CD14-positive monocyte (primary cell): ENCODE results near the gene PRRC2B. TPM values are rescaled to one million over a fixed set of nuclear protein-coding genes. Genes with fewer than 3 reads are reported as not detected.
A peak's percentile ranks its signal among the peaks of the same experiment; 100 is the strongest.

Experiments used
- DNase-seq, 3 donors: peaks; one replicate each; pipeline ENCODE4 v3.0.0-alpha.2; 2011 to 2022
- H2AFZ ChIP-seq: 2 replicates; pipeline ENCODE4 v1.6.0; 2012; ENCODE audit warnings: mild to moderate bottlenecking, low read depth, low read length, inconsistent platforms; ENCODE audit not compliant: insufficient read depth, poor library complexity, severe bottlenecking
- H3K27ac ChIP-seq, 2 donors: 1 replicate in 1 of 2; 2 replicates in 1 of 2; pipeline ENCODE4 v1.5.1; 2012 to 2013; ENCODE audit warnings: low read length in 2 of 2, control low read depth in 1 of 2, inconsistent platforms in 1 of 2, low read depth in 1 of 2, mild to moderate bottlenecking in 1 of 2
- H3K27me3 ChIP-seq, 2 donors: one replicate each; pipeline versions ENCODE4 v1.6.0 to v1.6.1; 2011 to 2013; ENCODE audit warnings: low read length in 2 of 2; ENCODE audit not compliant: control insufficient read depth in 2 of 2, insufficient read depth in 2 of 2
- H3K36me3 ChIP-seq, 2 donors: replicated peaks in 1 of 2; 1 replicate in 1 of 2; 2 replicates in 1 of 2; pipeline versions ENCODE4 v1.5.1 to v1.6.1; 2012 to 2013; ENCODE audit warnings: low read length in 2 of 2, control low read depth in 1 of 2, inconsistent platforms in 1 of 2, mild to moderate bottlenecking in 1 of 2; ENCODE audit not compliant: insufficient read depth in 2 of 2, control insufficient read depth in 1 of 2
- H3K4me1 ChIP-seq, 2 donors: 1 replicate in 1 of 2; 2 replicates in 1 of 2; pipeline versions ENCODE4 v1.5.1 to v1.6.1; 2012 to 2013; ENCODE audit warnings: low read length in 2 of 2, control low read depth in 1 of 2, inconsistent platforms in 1 of 2, mild to moderate bottlenecking in 1 of 2, moderate library complexity in 1 of 2; ENCODE audit not compliant: insufficient read depth in 2 of 2, control insufficient read depth in 1 of 2
- H3K4me2 ChIP-seq: replicated peaks from 2 replicates; pipeline ENCODE3; 2012; ENCODE audit warnings: low read length, moderate library complexity, mild to moderate bottlenecking; ENCODE audit not compliant: poor library complexity, severe bottlenecking; ENCODE audit errors: extremely low read depth
- H3K4me3 ChIP-seq, 3 experiments: fragments of 200-600 bp in 1 of 3; sonication (generic) in 1 of 3; replicated peaks in 1 of 3; 1 replicate in 2 of 3; 2 replicates in 1 of 3; pipeline ENCODE4 v1.5.1; 2011 to 2013; ENCODE audit warnings: low read length in 3 of 3, mild to moderate bottlenecking in 3 of 3, control low read depth in 2 of 3, low read depth in 2 of 3, inconsistent platforms in 1 of 3, moderate library complexity in 1 of 3
- H3K79me2 ChIP-seq: 2 replicates; pipeline ENCODE4 v1.6.0; 2012; ENCODE audit warnings: mild to moderate bottlenecking, control low read depth, inconsistent platforms, low read length, moderate library complexity; ENCODE audit not compliant: insufficient read depth
- H3K9ac ChIP-seq: 2 replicates; pipeline ENCODE4 v1.6.0; 2017; ENCODE audit warnings: low read length, mild to moderate bottlenecking; ENCODE audit not compliant: insufficient read depth, poor library complexity, severe bottlenecking
- H3K9me3 ChIP-seq, 2 donors: replicated peaks in 1 of 2; 1 replicate in 1 of 2; 2 replicates in 1 of 2; pipeline versions ENCODE4 v1.5.1 to v1.6.1; 2012 to 2013; ENCODE audit warnings: low read length in 2 of 2, control low read depth in 1 of 2; ENCODE audit not compliant: control insufficient read depth in 1 of 2, insufficient read depth in 1 of 2
- H4K20me1 ChIP-seq: 2 replicates; pipeline ENCODE4 v1.6.0; 2012; ENCODE audit warnings: mild to moderate bottlenecking, low read length, control low read depth, moderate library complexity; ENCODE audit not compliant: insufficient read depth
- H3K27ac Mint-ChIP-seq, 7 donors: one replicate each; pipeline ENCODE4 v1.8.0; 2020; ENCODE audit warnings: mild to moderate bottlenecking in 7 of 7, mixed read lengths in 7 of 7, moderate library complexity in 6 of 7, inconsistent platforms in 2 of 7
- H3K27me3 Mint-ChIP-seq, 3 donors: one replicate each; pipeline ENCODE4 v1.8.0; 2021 to 2022; ENCODE audit warnings: low read depth in 3 of 3, mild to moderate bottlenecking in 3 of 3, mixed read lengths in 3 of 3, moderate library complexity in 3 of 3, inconsistent platforms in 1 of 3
- H3K36me3 Mint-ChIP-seq, 2 donors: one replicate each; pipeline ENCODE4 v1.8.0; 2020; ENCODE audit warnings: mixed read lengths in 2 of 2, inconsistent platforms in 1 of 2, mild to moderate bottlenecking in 1 of 2
- H3K4me1 Mint-ChIP-seq: one replicate; pipeline ENCODE4 v1.8.0; 2020; ENCODE audit warnings: mild to moderate bottlenecking, mixed read lengths
- H3K4me3 Mint-ChIP-seq, 2 donors: one replicate each; pipeline ENCODE4 v1.8.0; 2020; ENCODE audit warnings: mild to moderate bottlenecking in 2 of 2, mixed read lengths in 2 of 2, moderate library complexity in 1 of 2
- H3K9me3 Mint-ChIP-seq, 7 donors: one replicate each; pipeline ENCODE4 v1.8.0; 2020 to 2022; ENCODE audit warnings: mixed read lengths in 7 of 7, mild to moderate bottlenecking in 6 of 7, moderate library complexity in 6 of 7, inconsistent platforms in 2 of 7
- CTCF ChIP-seq: fragments of 200-600 bp; IDR thresholded peaks from one replicate; pipeline ENCODE4 v1.8.0; 2022; ENCODE audit warnings: antibody characterized with exemption, mild to moderate bottlenecking
- WGBS: methylation state at CpG from one replicate; pipeline ENCODE4 v1.1.5; 2013; ENCODE audit warnings: missing lambda C conversion rate; ENCODE audit not compliant: insufficient coverage; 5-methylcytosine and 5-hydroxymethylcytosine counted together
- intact Hi-C, 2 donors: fragments of 100-400 bp; cut with micrococcal nuclease; formaldehyde crosslinking; loops; one replicate each; pipeline versions ENCODE4 v1.15.0 to v1.15.1; 2023
- polyA plus RNA-seq, 3 donors: library from polyadenylated mRNA; depleted of rRNA in 1 of 3; unstranded in 2 of 3; stranded (reverse) in 1 of 3; fragments of 300-500 nt in 2 of 3; fragments of >200 nt in 1 of 3; fragmentation: Illumina TruSeq in 2 of 3; gene quantifications; 1 replicate in 2 of 3; 2 replicates in 1 of 3; pipeline ENCODE4 v1.2.3, GENCODE V29; 2012 to 2021

Gene PRRC2B
- polyA plus RNA-seq, 3 donors = 2.8 to 36.2 (median 8.6) TPM

- Mint-ChIP-seq H3K9me3 (no peaks in the 10 kb centered on the region), H3K4me3 (peak overlapping the region in 1 of 2 donors; percentile 3), H3K27me3 (no peaks in the 10 kb centered on the region), H3K36me3 (peaks cover 0 to 6% of the 10 kb centered on the region in 2 donors), H3K4me1 (peaks cover 62% of the 10 kb centered on the region), H3K27ac (peak overlapping the region in 4 of 7 donors; percentile 64 to 84 (median 68))
- peaks cover 68% of the 10 kb centered on the region for H4K20me1 ChIP-seq
- TF ChIP-seq CTCF = no peak
- H3K27ac ChIP-seq = peak overlapping the region in 1 of 2 donors; percentile 20
- H3K27me3 ChIP-seq = no peaks in the 10 kb centered on the region
- H3K4me2 ChIP-seq = peak overlapping the region; percentile 45
- no peaks in the 10 kb centered on the region for H3K9me3 ChIP-seq
- no peak overlapping the region for H2AFZ ChIP-seq
- DNase-seq = no peak
- H3K9ac ChIP-seq = peak overlapping the region; percentile 19
- H3K79me2 ChIP-seq = peaks cover 73% of the 10 kb centered on the region
- peaks cover 47 to 55% of the 10 kb centered on the region in 2 donors for H3K4me1 ChIP-seq
- H3K36me3 ChIP-seq = no peaks in the 10 kb centered on the region
- intact Hi-C loops = no loop called here
- H3K4me3 ChIP-seq = no peak overlapping the region
- WGBS = 73% methylated on average over 2 of the region's 3 CpGs
These were observed 2.7 kb downstream of the PRRC2B start for GRCh38 chr9:131396626-131397025.

DNA sequence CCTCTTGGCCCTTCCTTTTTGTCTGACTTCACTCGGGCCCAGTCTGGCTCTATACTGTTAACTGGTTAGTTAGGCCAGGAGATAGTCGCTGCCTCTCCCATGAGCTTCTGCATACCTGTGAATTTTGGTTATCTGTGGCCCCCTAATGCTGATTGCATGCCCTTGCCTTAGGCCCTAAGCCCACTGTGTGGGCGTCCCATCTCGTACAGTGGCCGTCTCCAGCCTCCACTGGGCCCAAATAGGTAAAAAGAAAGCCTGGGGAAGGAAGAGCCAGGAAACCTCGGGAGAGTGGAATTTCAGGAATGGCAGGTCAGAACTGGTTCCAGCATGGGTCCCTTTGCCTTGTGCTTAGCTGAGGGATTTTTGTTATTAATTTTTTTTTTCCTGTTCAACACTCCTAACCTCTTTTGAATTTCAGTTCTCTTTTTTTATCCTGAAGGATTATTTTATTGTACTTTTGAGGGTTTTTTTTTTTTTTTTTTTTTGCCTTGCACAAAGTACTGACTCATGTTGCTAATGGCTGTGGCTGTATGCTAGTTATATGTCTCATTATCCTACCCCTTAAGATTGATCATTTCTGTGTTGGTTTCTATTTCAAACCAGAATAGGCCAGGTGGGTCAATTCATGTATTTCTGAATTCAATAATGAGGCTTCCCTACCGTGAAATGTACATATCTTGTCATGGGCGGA, 3.4 kb downstream of the PRRC2B start:
- intact Hi-C loops = no loop called here
- H3K4me3 ChIP-seq = peak overlapping the region in 1 of 3 experiments; percentile 13
- WGBS = 53% methylated on average over 5 of the region's 8 CpGs

More for the DNA sequence above, 3.4 kb downstream of the PRRC2B start:
- TF ChIP-seq CTCF = no peak
- DNase-seq = no peak
- Histone ChIP-seq H3K27ac (peak overlapping the region in 1 of 2 donors; percentile 58), H3K9ac (peak overlapping the region; percentile 19), H3K79me2 (peaks cover 79% of the 10 kb centered on the region), H3K4me1 (peaks cover 49 to 56% of the 10 kb centered on the region in 2 donors), H4K20me1 (peaks cover 74% of the 10 kb centered on the region), H2AFZ (no peak overlapping the region), H3K4me2 (peak overlapping the region; percentile 45), H3K36me3 (peaks cover 0 to 3% of the 10 kb centered on the region in 2 donors), H3K27me3 (no peaks in the 10 kb centered on the region), H3K9me3 (no peaks in the 10 kb centered on the region)
- H3K4me3 Mint-ChIP-seq = peak overlapping the region in 1 of 2 donors; percentile 16
- H3K27ac Mint-ChIP-seq = peak overlapping the region in 5 of 7 donors; percentile 6 to 84 (median 64)
- peaks cover 66% of the 10 kb centered on the region for H3K4me1 Mint-ChIP-seq
- H3K9me3 Mint-ChIP-seq = no peaks in the 10 kb centered on the region
- peaks cover 0 to 6% of the 10 kb centered on the region in 2 donors for H3K36me3 Mint-ChIP-seq
- H3K27me3 Mint-ChIP-seq = no peaks in the 10 kb centered on the region
